ENCODE data around the gene HMG20B. TPM values are rescaled to one million over a fixed set of nuclear protein-coding genes. Genes with fewer than 3 reads are reported as not detected.

Gene HMG20B
- total RNA-seq, result 84.4 and 98.6 TPM in 2 replicates

GRCh38 chr19:3572855-3573161 is at the start of gene HMG20B:
Gene HMG20B (plus strand): TSS chr19:3572944. CDS start chr19:3573310, 366 bp downstream.

DNA sequence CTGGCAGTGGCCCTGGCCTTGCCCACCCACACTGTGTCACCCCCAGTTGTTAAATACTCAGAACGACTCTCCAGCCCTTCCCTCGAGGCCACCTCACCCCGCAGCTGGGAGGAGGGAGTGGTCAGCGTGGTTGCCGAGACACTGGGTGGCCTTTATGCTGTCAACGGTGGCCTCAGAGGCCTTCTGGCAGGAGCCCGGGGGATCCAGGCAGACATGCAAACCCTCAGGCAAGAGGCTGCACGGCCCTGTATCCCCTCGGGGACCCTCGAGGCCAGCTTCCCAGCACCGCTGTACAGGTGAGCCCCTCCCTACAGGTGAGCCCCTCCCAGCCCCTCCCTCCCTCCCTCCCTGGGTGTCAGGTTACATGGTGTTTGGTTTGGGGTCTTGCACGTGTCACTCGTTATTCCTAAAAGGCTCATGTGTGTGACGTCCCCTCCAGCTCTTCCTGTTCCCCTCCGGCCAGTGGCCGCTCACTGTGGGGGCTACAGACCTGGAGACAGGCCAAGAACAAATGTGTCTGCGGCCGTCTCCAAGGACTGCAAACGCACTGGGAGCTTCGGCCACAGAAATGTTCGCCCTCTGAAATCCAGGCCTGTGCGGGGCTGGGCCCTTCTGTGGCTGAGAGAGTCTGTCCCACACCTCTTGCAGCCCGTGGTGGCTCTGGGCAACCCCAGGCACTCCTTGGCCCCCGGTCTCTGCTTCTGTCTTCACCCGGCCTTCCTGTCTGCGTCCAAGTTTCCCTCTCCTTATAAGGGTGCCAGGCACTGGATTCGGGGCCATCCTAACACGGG is 33.6 kb upstream of the HMG20B start, which contains the start of gene TEKTIP1:
TEKTIP1 (plus strand) TSS at position 210 of the 791 bp plus-strand sequence; CDS start at position 214, 4 bp downstream.

DNA sequence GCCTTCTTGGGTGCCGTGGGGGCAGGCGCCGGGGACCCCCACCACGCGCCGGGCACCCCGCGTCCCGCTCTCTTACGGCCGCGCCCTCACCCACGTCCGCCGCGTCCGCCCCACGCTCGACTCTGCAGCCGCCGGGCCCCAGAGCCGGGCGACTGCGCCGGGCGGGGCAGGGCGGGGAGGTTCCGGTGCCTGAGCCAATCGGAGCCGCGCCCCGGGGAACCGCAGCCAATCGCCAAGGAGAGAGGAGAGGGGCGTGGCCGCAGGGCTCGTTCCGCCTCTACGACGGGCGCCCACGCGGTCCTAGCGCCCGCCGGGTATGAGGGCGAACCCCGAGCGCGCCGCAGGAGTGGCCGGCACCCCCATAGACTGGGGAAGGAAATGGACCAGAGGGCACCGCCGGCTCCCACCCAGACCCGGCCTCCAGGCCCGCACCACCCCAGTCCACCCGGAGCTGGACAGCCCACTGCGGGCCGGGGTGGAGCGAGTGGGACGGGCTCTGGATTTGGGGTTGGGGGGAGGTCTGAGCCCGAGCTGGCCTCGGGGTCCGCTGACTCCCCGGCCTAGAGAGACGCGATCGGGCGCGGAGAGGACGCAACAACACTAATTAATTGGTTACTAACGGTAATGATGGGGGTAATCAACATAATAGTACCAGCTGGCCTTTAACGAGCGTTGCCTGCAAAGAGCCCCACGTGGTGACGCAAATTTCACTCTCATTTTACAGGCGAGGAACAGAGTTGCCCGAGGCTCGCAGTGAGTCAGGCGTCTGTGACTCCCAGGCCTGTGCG is 15.1 kb upstream of the HMG20B start, which contains the start of gene MFSD12:
MFSD12 (minus strand) TSS at position 126 of the 788 bp plus-strand sequence. CDS start 183 bp downstream, outside the sequence.

DNA sequence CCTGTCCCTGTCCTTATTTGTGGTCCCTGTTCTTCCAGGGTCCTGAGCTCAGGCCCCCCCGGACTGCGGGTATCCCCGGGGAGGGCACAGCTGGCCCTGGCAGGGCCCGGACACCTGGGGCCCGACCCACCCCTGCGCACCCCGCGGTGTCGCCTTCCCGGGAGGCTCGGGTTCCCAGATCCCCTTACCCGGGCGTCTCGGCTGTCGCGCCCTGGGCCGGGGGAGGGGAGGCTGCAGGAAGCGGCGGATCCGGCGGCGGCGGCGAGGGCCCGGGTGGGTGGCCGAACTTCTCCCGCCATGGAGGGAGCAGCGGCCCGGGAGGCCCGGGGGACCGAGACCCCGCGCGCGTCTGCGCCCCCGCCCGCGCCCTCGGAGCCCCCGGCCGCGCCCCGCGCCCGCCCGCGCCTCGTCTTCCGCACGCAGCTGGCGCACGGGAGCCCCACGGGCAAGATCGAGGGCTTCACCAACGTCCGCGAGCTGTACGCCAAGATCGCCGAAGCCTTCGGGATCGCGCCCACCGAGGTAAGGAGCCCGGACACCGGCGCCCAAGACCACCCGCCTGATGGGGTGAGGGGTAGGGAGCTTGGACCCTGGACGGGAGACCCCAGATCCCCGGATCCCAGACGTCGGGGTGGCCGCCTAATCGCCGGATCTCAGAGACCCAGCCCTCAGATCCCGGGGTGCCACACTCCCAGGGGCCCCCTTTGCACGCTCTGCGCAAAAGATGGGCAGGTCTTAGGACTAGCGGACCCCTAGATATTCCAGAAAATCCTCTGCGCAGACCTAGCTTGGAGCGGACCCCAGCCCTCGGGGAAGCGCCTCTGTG is 12.8 kb downstream of the HMG20B start, which contains the start of gene GIPC3:
GIPC3 (plus strand) TSS at position 178 of the 826 bp plus-strand sequence; CDS start at position 298, 120 bp downstream.

DNA sequence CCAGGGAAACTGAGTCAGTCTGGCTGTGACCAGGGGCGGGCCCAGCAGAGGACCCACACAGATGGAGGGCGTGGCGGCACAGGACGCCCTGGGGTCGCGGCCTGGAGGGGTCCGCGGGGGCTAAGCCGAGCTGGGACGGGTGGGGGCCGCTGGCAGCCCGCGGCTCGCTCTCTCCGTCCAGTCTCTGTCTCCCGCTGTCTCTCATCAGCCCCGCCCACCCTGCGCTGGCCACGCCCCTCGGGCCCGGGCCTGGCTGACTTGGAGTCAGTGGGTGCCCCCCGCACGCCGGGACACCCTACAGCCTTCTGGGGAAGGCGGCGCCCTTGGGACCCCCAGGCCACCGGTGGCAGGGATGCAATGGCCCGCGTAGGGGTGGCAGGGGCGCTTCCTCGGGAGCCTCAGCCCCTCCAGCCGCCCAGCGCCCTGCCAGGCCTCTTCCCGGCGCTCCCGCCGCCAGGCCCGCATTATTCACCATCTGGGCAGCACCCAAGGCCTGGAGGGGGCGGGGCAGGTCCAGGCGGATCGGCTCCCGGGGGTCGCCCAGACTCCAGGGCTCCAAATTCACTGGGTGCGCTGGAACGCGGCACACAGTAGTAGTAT is 34.0 kb downstream of the HMG20B start, which contains the start of gene TBXA2R:
TBXA2R (minus strand) TSS at position 186 of the 600 bp plus-strand sequence. CDS start 6,241 bp downstream, outside the sequence.

DNA sequence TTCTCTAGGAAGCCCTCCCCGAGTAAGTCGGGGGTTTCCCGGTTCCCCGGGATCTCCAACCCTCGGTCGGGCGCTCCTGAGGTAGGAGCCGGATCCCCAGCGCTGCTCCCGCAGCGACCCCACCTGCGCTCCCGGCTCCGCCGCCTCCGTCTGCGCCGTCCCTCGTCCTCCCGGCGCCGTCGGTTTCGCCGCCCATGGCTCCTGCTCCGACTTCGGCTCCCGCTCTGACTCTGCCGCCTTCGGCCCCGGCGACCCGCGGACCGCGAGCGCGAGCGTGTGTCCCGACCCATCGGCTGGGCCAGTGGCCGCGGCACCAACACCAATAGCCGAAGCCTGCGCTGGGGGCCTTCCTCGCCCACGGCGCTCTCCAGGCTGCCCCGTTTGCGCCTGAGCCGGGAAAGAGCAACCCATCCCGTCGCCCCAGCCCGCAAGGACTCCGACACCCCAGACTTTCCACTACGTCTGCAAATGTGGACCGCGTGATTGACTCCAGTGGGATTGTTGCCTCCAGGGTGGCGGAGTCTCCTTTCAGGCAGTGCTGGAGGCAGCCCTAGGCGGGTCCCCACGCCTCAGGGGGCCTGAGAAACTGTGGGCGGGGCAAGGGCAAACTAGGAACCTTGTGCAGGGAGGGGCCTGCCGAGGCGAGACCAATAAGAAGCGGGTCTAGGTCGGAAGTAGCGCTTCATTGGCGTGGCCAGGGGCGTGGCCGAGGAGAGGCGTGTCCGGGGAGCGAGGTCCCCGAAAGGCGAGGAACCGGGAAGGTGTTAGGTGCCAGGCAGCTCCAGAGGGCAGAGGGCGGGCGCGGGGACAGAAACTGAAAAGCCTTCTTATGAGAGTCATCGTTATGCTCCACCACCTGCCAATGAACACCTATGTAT is 54.0 kb downstream of the HMG20B start, which contains the start of gene CACTIN:
CACTIN (minus strand) TSS at position 318 of the 878 bp plus-strand sequence; CDS start at position 290, 28 bp downstream.

Other genes starting within 250 kb of the HMG20B start
- 53.5 and 69.8 TPM in 2 replicates for gene NFIC, start 206.4 kb upstream of the HMG20B start, total RNA-seq
- gene SMIM24, start 92.4 kb upstream of the HMG20B start, total RNA-seq, result not detected in 2 replicates
- not detected in 2 replicates for gene SMIM44, start 89.5 kb upstream of the HMG20B start, total RNA-seq
- 9.3 and 13.6 TPM in 2 replicates for gene DOHH, start 72.3 kb upstream of the HMG20B start, total RNA-seq
- gene FZR1, start 66.6 kb upstream of the HMG20B start, total RNA-seq, result 30.5 and 33.0 TPM in 2 replicates
- gene TEKTIP1, start 33.8 kb upstream of the HMG20B start, total RNA-seq, result not detected in 2 replicates
- gene MFSD12, start 15.4 kb upstream of the HMG20B start, total RNA-seq, result 86.3 and 130 TPM in 2 replicates
- gene GIPC3, start 12.5 kb downstream of the HMG20B start, total RNA-seq, result under 0.01 and 0.06 TPM in 2 replicates
- 4.0 and 6.3 TPM in 2 replicates for gene TBXA2R, start 33.9 kb downstream of the HMG20B start, total RNA-seq
- gene CACTIN, start 53.8 kb downstream of the HMG20B start, total RNA-seq, result 18.2 and 24.6 TPM in 2 replicates
- gene PIP5K1C, start 127.5 kb downstream of the HMG20B start, total RNA-seq, result 21.8 and 26.9 TPM in 2 replicates
- not detected in 2 replicates for gene TJP3, start 135.4 kb downstream of the HMG20B start, total RNA-seq
- gene APBA3, start 188.7 kb downstream of the HMG20B start, total RNA-seq, result 10.6 and 12.2 TPM in 2 replicates
- 48.9 and 52.3 TPM in 2 replicates for gene MRPL54, start 189.7 kb downstream of the HMG20B start, total RNA-seq
- gene RAX2, start 199.3 kb downstream of the HMG20B start, total RNA-seq, result not detected in 2 replicates
- not detected in 2 replicates for gene MATK, start 213.4 kb downstream of the HMG20B start, total RNA-seq

Measured in aortic smooth muscle cell (primary cell).